HG03558 (cell line): ENCODE results near the gene SLC29A2.

Experiments
- ATAC-seq: cut with Tn5 transposase; IDR thresholded peaks from one replicate; pipeline ENCODE4 v1.9.1; 2021; ENCODE audit warnings: moderate number of reproducible peaks; ENCODE audit not compliant: unreplicated experiment; ENCODE audit errors: extremely low read depth

The SLC29A2 gene

DNA sequence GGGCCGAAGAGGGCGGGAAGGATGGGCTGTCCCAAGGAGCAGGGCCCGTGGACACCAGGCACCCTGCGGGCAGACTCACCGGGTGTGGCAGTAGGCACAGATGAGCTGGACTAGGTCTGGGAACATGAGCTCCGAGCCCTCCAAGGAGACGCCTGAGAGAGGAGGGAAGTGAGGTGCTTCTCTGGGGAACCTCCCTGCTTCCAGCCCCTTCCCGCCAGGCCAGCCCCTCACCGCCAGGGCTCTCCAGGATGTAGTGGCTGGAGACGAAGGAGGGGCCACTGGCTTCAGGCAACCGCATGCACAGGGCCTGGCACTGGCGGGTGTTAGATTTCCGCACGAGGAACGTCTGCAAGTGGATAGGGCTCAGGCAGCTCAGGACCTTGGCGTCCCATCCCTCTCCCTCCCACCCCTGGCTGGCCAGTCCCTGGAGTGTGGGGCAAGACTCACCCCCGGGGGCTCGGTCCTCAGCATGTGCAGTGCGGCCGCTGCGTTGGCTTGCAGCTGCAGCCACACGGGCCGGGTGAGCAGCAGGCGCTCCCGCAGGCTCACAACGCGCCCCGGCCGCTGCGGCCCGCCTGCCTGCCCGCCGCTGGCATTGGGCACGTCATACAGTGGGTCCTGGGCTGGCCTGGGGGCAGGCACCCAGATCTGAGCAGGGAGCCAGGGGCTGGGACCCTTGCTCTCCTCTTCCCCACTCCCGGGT is 35.9 kb downstream of the SLC29A2 start:
- no peak for ATAC-seq

DNA sequence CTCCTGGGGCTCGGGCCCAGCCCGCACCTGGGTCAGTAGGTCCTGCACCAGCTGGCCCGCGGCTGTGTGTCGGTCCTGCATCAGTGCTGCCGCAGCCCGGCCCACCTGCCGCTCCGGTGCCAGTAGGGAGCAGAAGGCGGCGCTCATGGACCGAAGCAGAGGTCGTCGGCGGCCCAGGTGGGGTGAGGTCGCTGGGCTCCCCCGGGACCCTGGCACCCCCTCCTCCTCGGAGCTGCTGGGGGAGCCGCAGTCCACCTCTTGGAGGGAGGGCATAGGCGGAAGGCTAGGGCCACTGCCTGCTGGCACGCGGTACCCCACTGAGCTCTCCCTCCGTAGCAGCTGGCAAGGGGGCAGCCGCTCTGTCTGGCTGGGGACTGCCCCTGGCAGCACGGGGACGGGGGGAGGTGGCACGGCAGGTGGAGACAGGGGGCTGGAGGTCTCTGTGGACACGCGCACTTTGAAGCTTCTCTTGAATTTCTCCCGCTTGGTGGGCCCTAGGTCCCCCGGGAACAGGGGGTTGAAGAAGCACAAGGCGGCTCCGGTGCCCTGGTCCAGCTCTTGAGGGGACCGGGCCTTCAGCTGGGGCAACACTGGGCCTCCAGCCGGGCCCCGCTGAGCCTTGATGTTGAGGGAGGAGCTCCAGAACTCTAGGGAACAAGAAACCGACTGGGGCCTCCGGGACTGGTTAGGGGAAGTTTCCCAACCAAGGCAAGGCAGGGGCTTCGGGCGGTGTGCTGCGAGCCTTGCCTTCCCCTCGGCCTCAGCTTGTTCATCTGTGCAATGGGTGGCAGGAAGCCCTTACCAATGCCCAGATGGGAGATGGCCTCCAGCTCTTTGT is 36.7 kb downstream of the SLC29A2 start:
- no peak for ATAC-seq

DNA sequence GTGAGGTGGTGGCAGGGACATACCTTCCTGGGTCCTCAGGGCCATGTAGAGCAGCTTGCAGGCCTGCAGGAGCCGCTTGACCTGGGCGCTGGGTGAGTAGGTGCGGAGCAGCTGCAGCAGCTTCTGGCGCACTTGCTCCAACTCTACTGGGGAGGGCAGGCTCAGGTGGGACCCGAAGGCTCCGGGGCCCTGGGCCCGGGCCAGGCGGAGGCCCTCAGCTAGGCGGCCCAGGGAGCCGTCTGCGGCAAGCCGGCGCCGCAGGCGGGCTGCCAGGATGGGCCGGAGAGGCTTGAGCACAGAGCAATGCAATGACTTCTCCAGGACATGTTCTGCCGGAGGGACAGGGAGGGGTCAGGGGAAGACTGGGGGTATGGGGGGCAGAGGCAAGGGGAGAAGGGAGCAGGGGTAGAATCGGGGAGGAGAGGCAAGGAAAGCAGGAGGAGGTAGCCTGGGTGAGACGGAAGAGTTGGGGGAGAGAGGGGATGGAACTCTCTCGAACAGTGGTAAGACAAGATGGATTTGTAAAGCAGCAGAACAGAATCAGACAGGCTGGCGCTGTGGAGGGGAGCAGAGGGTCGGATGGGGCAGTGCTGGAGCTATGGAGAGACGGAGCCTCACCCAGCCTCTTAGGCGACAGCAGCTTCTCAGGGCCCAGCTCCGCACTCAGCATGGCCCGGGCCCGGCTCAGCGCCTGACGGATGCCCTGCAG is 37.5 kb downstream of the SLC29A2 start:
- no peak for ATAC-seq

DNA sequence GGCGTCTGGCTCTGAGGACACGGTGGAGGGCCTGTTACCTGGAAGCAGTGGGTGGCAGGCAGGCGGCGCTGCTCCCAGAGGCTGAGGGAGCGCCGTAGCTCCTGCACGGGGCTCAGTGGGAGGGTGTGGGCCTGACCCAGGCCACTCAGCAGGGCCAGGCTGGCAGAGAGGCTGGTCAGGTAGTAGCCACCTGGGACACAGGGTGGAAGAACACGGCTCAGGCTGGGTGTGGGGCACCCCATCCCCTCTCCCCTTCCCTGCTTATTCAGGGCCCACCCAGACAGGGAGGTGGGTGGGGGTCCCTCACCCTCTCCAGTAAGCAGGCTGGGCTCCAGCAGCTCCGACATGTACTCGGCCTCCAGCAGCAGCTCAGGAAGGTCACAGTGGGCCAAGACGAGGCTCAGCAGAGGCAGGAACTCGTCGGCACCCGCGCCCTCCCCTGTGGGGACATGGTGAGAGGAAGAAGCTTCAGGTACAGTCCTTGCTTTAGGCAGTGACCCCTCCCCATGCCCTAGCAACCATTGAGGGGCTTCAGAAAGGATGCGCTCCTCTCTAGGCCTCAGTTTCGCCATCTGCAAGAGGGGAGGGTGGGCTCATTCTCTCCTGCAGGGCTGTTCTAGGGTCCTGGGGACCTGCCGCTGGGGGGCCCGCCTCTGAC is 38.2 kb downstream of the SLC29A2 start:
- no peak for ATAC-seq

DNA sequence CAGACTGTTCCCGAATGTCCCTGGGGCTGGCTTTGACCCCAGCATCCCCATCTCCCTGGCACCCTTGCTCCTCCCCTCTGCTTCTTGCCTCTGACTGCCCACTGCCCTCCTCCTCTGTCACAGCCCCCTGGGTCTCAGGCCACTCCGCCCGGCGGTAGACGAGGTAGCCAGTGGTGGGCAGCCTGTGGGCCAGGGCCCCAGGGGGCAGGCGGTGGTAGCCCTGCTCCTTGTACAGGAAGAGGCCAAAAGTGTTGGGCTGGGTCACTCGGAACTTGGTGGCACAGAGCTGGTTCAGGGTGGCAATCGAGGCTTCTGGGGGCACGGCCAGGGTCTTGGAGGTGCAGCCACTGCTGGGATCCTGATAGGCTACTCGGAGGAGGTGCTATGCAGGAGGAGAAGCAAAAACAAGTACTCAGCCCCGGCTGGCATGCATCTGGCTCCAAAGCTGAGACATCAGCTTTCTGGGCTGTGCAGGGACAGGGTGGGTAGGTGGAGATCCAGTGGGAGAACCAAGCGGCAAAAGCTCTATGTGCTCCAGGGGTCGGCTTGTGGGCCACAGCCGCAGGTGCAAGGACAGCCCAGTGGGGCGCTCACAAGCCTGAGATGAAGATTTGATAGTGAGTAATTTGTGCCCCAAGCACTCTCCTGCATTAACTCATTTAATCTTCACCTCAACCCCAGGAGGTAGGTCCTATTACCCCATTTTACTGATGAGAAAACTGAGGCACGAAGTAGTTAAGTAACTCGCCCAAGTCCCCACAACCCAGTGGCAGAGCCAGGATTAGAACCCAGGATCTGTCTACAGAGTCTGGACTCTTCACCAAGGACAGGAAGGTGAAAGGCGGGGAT is 39.0 kb downstream of the SLC29A2 start:
- no peak for ATAC-seq

DNA sequence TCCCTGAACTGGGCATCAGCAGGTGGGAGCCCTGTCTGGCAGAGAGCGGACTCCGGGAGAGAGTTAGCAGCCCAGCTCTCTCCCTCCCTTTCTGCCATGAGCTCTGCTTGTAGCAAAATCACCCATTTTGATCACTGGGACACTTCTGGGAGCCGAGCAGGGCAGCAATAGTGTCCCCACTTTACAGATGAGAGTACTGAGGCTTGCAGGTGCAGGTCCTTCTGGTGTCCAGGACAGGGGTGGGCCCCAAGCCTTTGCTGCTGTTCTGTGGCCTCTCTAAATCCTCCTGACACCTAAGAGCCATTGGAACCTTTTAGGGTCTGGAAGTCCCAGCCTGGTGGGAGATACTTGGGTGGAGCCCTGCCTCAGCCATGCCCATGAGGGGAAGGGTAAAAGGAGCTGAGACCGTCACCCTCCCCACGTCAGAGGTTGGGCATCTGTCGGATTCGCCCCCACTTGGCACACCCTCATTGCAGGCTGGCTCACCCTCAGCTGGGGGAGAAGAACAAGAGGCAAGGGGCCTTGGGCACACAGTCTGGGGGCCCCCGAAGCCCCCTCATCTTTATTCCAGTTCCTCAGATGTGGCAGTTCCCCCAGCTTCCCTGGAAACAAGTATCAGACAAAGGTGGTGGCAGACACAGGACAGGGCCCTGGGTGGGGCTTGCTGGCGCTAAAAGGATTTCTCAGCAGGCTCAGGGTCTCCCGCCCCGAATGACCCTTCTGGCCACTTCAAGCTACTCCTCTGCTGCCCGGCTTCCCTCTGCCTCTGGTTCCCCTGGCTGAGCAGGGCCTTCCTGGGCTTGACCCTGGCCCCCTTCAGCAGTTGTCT is 39.8 kb downstream of the SLC29A2 start:
- ATAC-seq: no peak

DNA sequence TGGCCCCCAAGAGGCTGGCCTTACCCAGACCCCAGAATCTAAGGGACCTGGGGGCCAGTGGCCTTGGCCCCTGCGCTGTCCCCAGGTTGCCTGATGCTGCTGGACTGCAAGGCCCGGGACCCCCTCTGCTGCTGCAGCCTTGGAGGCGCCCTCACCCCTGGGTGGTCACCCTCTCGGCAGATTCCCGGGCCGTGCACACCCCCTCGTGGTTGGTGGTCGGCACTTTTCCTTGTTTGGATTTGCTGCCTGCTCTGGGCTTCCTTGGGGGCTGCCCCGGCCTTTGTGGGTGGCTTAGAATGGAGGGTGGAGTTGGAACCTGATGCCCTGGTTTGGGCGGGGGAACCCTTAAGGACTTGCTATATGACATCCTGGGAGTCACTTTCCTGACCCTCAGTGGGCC is 40.6 kb downstream of the SLC29A2 start:
- no peak for ATAC-seq

DNA sequence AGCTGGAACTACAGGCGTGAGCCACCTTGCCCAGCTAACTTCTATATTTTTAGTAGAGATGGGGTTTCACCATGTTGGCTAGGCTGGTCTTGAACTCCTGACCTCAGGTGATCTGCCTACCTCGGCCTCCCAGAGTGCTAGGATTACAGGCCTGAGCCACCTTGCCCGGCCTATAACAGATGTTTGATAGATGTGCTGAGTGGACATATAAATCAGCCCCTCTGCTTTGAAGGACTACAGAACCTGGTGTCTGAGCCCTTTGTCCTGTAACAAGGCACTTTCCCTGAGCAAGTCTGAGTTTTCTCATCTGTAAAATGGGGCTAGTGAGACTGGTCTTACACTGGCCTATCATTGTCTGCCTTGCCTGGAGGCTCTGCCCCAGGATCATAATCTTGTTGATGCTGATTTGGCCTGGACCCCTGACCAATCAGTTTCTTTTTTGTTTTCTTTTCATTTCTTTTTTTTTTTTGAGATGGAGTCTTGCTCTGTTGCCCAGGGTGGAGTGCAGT is 42.3 kb downstream of the SLC29A2 start:
- no peak for ATAC-seq

DNA sequence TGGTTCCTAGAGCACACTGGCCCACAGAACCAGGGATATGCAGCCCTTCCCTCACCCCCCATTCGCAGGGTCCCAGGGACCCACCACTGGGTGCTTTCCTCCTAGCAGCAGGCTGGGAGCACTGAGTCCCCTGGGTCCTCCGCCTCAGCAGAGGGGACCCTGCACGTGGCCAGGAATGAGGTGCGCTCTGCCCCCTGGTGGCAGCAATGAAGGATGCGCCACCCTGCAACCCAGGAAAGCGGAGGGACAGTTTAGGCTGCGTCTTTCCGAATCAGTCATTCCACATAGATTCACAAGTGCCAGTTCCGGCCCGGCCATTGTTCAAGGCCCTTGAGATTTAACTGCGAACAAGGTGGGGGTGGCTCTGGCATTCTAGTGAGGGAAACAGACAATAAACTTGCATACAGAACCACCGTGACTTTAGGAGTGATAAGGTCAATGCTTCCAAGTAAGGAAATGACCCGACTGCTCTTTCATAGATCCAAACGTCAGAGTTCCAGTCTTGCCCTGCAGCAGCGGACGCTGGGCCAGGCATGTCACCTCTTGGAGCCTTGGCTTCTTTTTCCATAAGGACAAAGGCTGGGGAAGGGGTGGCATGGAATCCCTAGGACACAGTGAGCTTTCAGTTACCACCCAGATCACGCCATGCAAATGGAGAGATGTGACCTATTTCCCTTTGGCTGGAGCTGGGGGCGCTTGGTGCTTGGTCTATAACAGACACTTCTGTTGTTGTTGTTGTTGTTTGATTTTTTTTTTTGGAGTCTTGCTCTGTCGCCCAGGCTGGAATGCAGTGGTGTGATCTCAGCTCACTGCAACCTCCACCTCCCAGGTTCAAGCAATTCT is 43.0 kb downstream of the SLC29A2 start:
- no peak for ATAC-seq

DNA sequence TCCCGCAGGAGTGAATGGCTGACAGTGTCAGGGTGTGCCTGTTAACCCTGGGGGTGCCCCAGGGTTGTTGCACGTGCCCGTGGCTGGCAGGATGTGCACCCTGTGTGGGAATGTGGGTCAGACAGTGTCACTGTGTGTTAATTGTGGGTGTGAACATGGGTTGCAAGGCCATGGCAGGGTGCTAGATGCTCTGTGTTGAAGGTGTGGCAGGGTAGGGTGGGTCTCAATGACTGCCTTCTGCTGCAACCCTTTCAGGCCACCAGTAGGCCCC is 43.6 kb downstream of the SLC29A2 start:
- no peak for ATAC-seq

DNA sequence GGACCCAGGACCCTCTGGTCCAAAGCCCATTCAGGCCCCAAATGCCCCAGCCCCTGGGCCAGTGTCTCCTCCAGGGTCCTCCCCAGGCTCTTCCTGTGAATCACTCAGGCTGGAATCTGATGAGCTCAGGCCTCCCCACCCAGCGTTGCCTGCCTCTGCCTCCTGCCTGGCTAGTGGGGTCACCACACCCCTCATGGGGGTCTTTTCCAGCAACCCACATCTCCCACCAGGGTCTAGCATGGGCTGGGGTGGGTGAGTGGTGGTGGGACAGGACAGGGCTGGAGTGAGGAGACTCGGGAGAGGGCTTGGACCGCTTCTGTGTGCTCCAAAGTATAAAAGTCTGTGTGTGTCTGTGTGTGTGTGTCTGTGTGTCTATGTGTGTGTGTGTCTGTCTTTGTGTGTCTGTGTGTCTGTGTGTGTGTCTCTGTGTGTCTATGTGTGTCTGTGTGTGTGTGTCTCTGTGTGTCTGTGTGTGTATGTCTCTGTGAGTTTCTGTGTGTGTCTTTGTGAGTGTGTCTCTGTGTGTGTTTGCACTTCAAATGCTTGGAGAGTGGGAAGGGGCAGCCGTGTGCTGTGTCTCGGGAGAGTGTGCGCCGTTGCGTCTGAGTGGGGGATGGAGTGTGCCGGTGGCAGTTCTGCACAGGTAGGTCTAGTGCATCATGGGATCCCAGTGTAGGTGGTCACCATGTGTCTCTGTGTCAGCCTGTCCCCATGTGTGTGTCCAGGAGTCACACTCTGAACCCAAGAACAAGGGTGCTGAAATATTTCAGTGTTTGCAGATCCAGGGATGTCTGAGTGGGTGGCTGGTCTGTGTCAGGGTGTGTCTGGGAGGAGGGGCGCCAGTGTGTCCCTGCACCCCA is 44.2 kb downstream of the SLC29A2 start:
- ATAC-seq: no peak

DNA sequence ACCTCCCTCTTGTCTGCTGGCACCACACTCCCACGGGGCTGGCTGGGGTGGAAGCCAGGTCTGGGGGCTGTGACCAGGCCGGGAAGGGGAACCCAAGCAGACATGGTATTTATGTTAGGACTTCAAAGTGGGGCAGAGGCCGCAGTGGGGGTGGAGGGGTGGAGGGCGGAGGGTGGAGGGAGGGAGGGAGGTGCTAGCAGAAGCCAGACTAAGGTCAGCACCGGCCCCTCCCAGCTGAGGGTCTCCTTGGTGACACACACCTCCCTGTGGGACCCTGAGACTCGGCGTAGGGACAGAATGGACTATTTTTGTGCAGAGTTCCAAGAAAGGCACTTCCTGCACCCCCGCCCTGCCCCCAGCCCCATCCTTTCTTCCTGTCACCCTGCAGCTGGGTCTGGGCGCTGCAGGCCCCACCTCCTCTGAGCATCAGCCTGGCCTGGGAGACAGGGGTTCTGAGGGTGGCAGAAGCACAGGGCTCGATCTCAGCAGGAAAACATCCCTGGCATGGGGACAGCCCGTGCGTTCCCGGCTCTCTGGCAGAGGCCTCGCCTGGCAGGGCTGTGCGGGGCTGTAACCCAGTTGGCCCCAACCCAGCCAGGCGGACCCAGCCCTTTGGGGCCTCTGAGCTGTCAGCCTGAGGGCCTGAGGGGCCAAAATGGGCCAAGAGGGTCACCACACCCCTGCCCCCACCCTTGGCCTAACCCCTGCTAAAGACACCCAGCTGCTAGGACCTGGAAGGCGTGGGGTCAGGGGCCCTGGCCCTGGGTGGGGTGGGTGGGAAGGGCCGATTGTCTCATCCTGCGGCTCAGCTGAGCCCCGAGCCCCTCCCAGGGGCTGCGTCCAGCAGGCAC is 45.1 kb downstream of the SLC29A2 start:
- no peak for ATAC-seq

DNA sequence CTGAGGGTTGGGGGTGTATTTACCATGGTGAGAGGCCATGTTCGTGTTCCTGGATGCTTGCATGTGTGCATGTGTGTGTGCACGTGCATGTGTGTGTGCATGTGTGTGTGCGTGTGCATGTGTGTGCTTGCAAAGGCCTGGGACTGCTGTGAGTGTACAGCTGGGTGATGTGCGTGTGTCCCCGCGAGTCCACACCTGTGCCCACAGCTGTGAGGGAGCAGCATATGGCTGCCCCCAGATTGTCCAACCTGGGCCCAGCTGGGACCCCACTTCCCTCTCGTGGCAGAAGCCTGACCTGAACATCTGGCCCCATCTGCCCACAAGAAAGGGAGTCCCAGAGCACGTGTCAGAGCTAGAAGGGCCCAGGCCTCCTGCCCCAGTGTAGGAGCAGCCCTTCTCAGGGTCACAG is 46.3 kb downstream of the SLC29A2 start:
- no peak for ATAC-seq

DNA sequence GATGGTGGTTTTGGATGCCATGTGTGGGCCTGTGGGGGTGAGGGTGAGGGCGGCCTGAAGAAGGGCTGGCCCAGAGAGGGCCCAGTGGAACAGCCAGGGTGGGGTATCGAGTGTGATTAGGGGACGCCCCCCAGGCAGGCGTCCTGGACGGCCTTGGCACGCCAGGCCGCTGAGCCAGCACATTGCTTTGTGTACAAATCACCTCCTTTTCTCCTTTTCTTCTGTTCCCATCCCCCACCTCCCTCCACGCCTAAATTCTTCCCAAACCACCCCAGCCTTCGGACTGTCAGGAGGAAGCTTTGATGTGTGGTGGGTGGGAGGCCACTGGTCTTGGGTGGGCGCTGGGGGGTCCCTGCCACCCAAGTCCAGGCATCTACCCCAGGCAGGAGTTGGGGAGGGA is 46.9 kb downstream of the SLC29A2 start:
- ATAC-seq: no peak

DNA sequence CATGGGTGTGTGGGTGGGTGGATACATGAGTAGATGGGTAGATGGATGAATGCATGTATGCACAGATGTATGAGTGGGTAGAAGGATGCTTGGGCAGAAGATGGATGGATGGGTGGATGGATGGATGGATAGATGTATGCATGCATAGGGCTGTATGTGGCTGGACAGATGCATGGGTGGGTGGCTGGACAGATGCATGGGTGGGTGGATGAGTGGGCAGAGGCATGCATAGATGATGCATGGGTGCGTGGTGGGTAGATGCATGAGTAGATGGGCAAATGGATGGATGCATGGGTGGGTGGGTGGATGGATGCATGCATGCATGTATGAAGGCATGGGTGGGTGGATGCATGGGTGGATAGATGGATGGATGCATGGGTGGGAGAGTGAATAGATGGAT is 47.9 kb downstream of the SLC29A2 start:
- ATAC-seq: no peak

DNA sequence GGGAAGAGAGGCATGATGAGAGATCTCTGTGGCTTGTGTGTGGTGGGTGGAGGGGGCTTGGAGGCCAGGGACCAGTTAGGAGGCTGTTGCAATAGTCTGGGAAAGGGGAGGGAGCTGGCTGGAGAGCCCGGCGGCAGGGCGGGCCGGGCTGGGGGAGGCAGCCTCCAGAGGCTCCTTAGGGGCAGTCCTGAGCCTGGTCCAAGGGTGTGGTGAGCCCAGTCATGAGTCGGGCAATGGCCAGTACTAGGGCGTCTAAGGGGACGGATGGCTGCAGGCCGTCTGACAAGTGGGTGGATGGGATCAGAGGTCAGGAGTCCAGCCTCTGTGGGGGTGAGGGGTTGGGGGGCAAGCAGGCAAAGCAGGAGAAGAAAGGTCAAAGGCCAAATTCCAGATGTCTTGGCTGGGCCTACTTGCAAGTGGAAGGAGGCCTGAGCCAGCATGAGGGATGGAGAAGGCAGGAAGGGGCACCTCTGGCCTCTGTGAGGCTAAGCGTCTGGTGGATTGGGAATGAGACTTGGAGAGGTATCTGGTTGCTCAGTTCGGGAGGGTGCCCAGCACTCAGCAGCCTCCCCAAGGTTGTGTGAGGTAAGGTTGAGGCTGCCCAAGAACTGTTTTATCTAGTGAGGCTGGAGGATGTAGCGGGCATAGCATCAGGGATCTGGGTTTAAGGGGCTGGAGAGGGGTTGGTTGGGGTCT is 48.7 kb downstream of the SLC29A2 start:
- ATAC-seq: no peak
